H9 (cell line): ENCODE data around the gene KLRB1. TPM values are rescaled to one million over a fixed set of nuclear protein-coding genes. Genes with fewer than 3 reads are reported as not detected.

ENCODE experiments used
- DNase-seq: peaks from one replicate; pipeline ENCODE4 v3.0.0-alpha.2; 2017
- H2AFZ ChIP-seq: one replicate; pipeline ENCODE4 v1.6.1; 2013; ENCODE audit warnings: mild to moderate bottlenecking, low read length, control low read depth, moderate library complexity
- H2AK5ac ChIP-seq: 2 replicates; pipeline ENCODE4 v1.6.1; 2013; ENCODE audit warnings: low read length, control low read depth, mixed read lengths; ENCODE audit not compliant: insufficient read length
- H2BK120ac ChIP-seq: one replicate; pipeline ENCODE4 v1.6.1; 2013; ENCODE audit warnings: low read depth, mild to moderate bottlenecking, low read length, control low read depth, inconsistent platforms; ENCODE audit not compliant: poor library complexity, severe bottlenecking
- H2BK12ac ChIP-seq: 2 replicates; pipeline ENCODE4 v1.6.1; 2013; ENCODE audit warnings: low read length, control low read depth, mixed read lengths, low read depth; ENCODE audit not compliant: insufficient read length
- H2BK15ac ChIP-seq: 2 replicates; pipeline ENCODE4 v1.6.1; 2013; ENCODE audit warnings: low read depth, low read length, control low read depth
- H2BK20ac ChIP-seq: one replicate; pipeline ENCODE4 v1.6.1; 2013; ENCODE audit warnings: low read depth, mild to moderate bottlenecking, low read length, control low read depth, inconsistent platforms; ENCODE audit not compliant: poor library complexity, severe bottlenecking
- H2BK5ac ChIP-seq: 2 replicates; pipeline ENCODE4 v1.6.1; 2013; ENCODE audit warnings: low read length, control low read depth, mixed read lengths; ENCODE audit not compliant: insufficient read length
- H3K14ac ChIP-seq: 2 replicates; pipeline ENCODE4 v1.6.1; 2013; ENCODE audit warnings: low read length, control low read depth; ENCODE audit not compliant: insufficient read depth
- H3K18ac ChIP-seq: 2 replicates; pipeline ENCODE4 v1.6.1; 2013; ENCODE audit warnings: low read depth, mild to moderate bottlenecking, mixed read lengths, low read length, control low read depth; ENCODE audit not compliant: insufficient read length
- H3K23ac ChIP-seq: 2 replicates; pipeline ENCODE4 v1.6.1; 2013; ENCODE audit warnings: low read length, control low read depth, mixed read lengths, low read depth; ENCODE audit not compliant: insufficient read length
- H3K23me2 ChIP-seq: 2 replicates; pipeline ENCODE4 v1.6.1; 2013; ENCODE audit warnings: low read depth, mild to moderate bottlenecking, mixed read lengths, low read length, control low read depth; ENCODE audit not compliant: insufficient read length, poor library complexity, severe bottlenecking
- H3K27ac ChIP-seq: 2 replicates; pipeline ENCODE4 v1.5.1; 2013; ENCODE audit warnings: low read length, control low read depth, mixed read lengths, low read depth; ENCODE audit not compliant: insufficient read length
- H3K27me3 ChIP-seq: 2 replicates; pipeline ENCODE4 v1.6.1; 2013; ENCODE audit warnings: low read length, control low read depth, inconsistent platforms; ENCODE audit not compliant: insufficient read depth
- H3K4ac ChIP-seq: 2 replicates; pipeline ENCODE4 v1.6.1; 2013; ENCODE audit warnings: low read depth, mild to moderate bottlenecking, control low read depth, inconsistent platforms, low read length, moderate library complexity
- H3K4me1 ChIP-seq: 2 replicates; pipeline ENCODE4 v1.6.1; 2013; ENCODE audit warnings: low read length, control low read depth, inconsistent platforms; ENCODE audit not compliant: insufficient read depth
- H3K4me2 ChIP-seq: 2 replicates; pipeline ENCODE4 v1.6.1; 2013; ENCODE audit warnings: low read length, control low read depth, mixed read lengths; ENCODE audit not compliant: insufficient read length, insufficient read depth
- H3K56ac ChIP-seq: 2 replicates; pipeline ENCODE4 v1.6.1; 2013; ENCODE audit warnings: low read depth, mild to moderate bottlenecking, mixed read lengths, low read length, control low read depth; ENCODE audit not compliant: insufficient read length
- H3K79me1 ChIP-seq: 2 replicates; pipeline ENCODE4 v1.6.1; 2013; ENCODE audit warnings: low read depth, mild to moderate bottlenecking, moderate library complexity, low read length, control low read depth, inconsistent platforms; ENCODE audit not compliant: insufficient read depth, poor library complexity, severe bottlenecking
- H3K79me2 ChIP-seq: 2 replicates; pipeline ENCODE4 v1.6.1; 2013; ENCODE audit warnings: low read length, control low read depth, inconsistent platforms; ENCODE audit not compliant: insufficient read depth
- H3K9ac ChIP-seq: 2 replicates; pipeline ENCODE4 v1.6.1; 2013; ENCODE audit warnings: low read length, control low read depth, mixed read lengths; ENCODE audit not compliant: insufficient read length; ENCODE audit errors: extremely low read depth
- H3K9me3 ChIP-seq: one replicate; pipeline ENCODE4 v1.6.1; 2013; ENCODE audit warnings: low read depth, low read length, inconsistent platforms; ENCODE audit not compliant: control insufficient read depth
- H3T11ph ChIP-seq: one replicate; pipeline ENCODE4 v1.6.1; 2013; ENCODE audit warnings: mild to moderate bottlenecking, low read length, control low read depth, inconsistent platforms
- H4K20me1 ChIP-seq: one replicate; pipeline ENCODE4 v1.6.1; 2013; ENCODE audit not compliant: control insufficient read depth, insufficient read length, insufficient read depth
- H4K5ac ChIP-seq: 2 replicates; pipeline ENCODE4 v1.6.1; 2013; ENCODE audit warnings: low read depth, mild to moderate bottlenecking, mixed read lengths, low read length, control low read depth; ENCODE audit not compliant: insufficient read length
- H4K8ac ChIP-seq: replicated peaks from 2 replicates; pipeline ENCODE4 v1.6.1; 2013; ENCODE audit warnings: low read length, control low read depth, mixed read lengths, low read depth; ENCODE audit not compliant: insufficient read length
- H4K91ac ChIP-seq: 2 replicates; pipeline ENCODE4 v1.6.1; 2013; ENCODE audit warnings: low read depth, mild to moderate bottlenecking, moderate library complexity, mixed read lengths, low read length, control low read depth; ENCODE audit not compliant: insufficient read length
- H3K27ac Mint-ChIP-seq, 3 experiments: 2 replicates in 2 of 3; 3 replicates in 1 of 3; pipeline ENCODE4 v1.8.0; 2020 to 2021; ENCODE audit warnings: mixed read lengths in 3 of 3, mild to moderate bottlenecking in 1 of 3, moderate library complexity in 1 of 3
- H3K27me3 Mint-ChIP-seq: 2 replicates; pipeline ENCODE4 v1.8.0; 2021; ENCODE audit warnings: low read depth, mild to moderate bottlenecking, moderate library complexity, mixed read lengths
- H3K36me3 Mint-ChIP-seq, 3 experiments: 2 replicates in 2 of 3; 3 replicates in 1 of 3; pipeline ENCODE4 v1.8.0; 2020 to 2021; ENCODE audit warnings: low read depth in 3 of 3, mixed read lengths in 3 of 3; ENCODE audit not compliant: insufficient read depth in 1 of 3
- H3K4me1 Mint-ChIP-seq, 2 experiments: 2 replicates each; pipeline ENCODE4 v1.8.0; 2020; ENCODE audit warnings: mixed read lengths in 2 of 2
- H3K4me3 Mint-ChIP-seq, 2 experiments: 2 replicates in 1 of 2; 3 replicates in 1 of 2; pipeline ENCODE4 v1.8.0; 2020 to 2021; ENCODE audit warnings: mild to moderate bottlenecking in 2 of 2, mixed read lengths in 2 of 2, moderate library complexity in 1 of 2
- H3K9me3 Mint-ChIP-seq, 2 experiments: 2 replicates in 1 of 2; 3 replicates in 1 of 2; pipeline ENCODE4 v1.8.0; 2020; ENCODE audit warnings: mild to moderate bottlenecking in 2 of 2, mixed read lengths in 2 of 2, moderate library complexity in 1 of 2
- CTCF ChIP-seq: fragments of 200-600 bp; sonication (generic); conservative IDR thresholded peaks from 3 replicates; pipeline ENCODE4 v1.8.0; 2021; ENCODE audit warnings: antibody characterized with exemption, mild to moderate bottlenecking
- WGBS: extraction: QIAGEN DNeasy Blood & Tissue Kit; methylation state at CpG from one replicate; pipeline ENCODE4 v1.1.7; 2013; ENCODE audit warnings: missing lambda C conversion rate, low lambda C conversion rate, mixed read lengths; ENCODE audit not compliant: insufficient read length; ENCODE audit errors: extremely low coverage; 5-methylcytosine and 5-hydroxymethylcytosine counted together
- total RNA-seq: library from RNA; stranded (reverse); gene quantifications from 2 replicates; pipeline ENCODE4 v1.2.1, GENCODE V29; 2021

Gene KLRB1
- total RNA-seq, 1 experiment from 2014 or later, result 0.15 TPM

GRCh38 chr12:9605483-9605882 lies 2.2 kb downstream of the KLRB1 start:
- no peak overlapping the region for H3K18ac ChIP-seq
- no peak overlapping the region for H2BK120ac ChIP-seq
- H4K8ac ChIP-seq, result no peak overlapping the region
- no peak overlapping the region for H2BK5ac ChIP-seq
- no peaks in the 10 kb centered on the region for H3K23me2 ChIP-seq
- Mint-ChIP-seq H3K4me1 (peaks cover 9% of the 10 kb centered on the region in 2 experiments), H3K4me3 (no peak overlapping the region), H3K27me3 (no peaks in the 10 kb centered on the region), H3K27ac (no peak overlapping the region), H3K36me3 (peaks cover 2 to 16% (median 13%) of the 10 kb centered on the region in 3 experiments; a peak in 5 of 7 replicates), H3K9me3 (peaks cover 15% of the 10 kb centered on the region in 2 experiments; a peak in 3 of 5 replicates)
- H3K4me1 ChIP-seq, result no peaks in the 10 kb centered on the region
- no peak overlapping the region for H2BK15ac ChIP-seq
- H3K14ac ChIP-seq, result no peak overlapping the region
- H4K91ac ChIP-seq, result no peak overlapping the region
- no CpG with 5 or more reads among the region's 2 CpGs for WGBS
- no peak overlapping the region for H3K27ac ChIP-seq
- no peaks in the 10 kb centered on the region for H3K79me1 ChIP-seq
- no peaks in the 10 kb centered on the region for H3K79me2 ChIP-seq
- H2BK20ac ChIP-seq, result no peak overlapping the region
- no peak overlapping the region for H3T11ph ChIP-seq
- no peak overlapping the region for H3K4me2 ChIP-seq
- H2AFZ ChIP-seq, result no peak overlapping the region
- H3K9me3 ChIP-seq, result no peaks in the 10 kb centered on the region
- no peak overlapping the region for H2AK5ac ChIP-seq
- DNase-seq, result no peak
- H4K20me1 ChIP-seq, result no peaks in the 10 kb centered on the region
- no peak overlapping the region for H2BK12ac ChIP-seq
- no peak overlapping the region for H3K23ac ChIP-seq
- no peak overlapping the region for H3K56ac ChIP-seq
- H3K9ac ChIP-seq, result no peak overlapping the region
- no peak for TF ChIP-seq CTCF
- no peak overlapping the region for H4K5ac ChIP-seq
- H3K4ac ChIP-seq, result no peak overlapping the region
- H3K27me3 ChIP-seq, result no peaks in the 10 kb centered on the region
